SK-N-SH treated with all-trans-retinoic acid at 6 μM for 48 hours (cell line): ENCODE results near the gene COL6A2.

Experiments used
- ATAC-seq: fragments of 200-7000 bp; cut with Tn5 transposase; 3 replicates; pipeline ENCODE4 v1.9.1; 2020; ENCODE audit warnings: mild to moderate bottlenecking, moderate library complexity
- ARNTL ChIP-seq: fragments of 450-650 bp; formaldehyde crosslinking; IDR thresholded peaks from 2 replicates; pipeline ENCODE4 v1.5.0; 2020; ENCODE audit warnings: low read depth, mild to moderate bottlenecking, moderate library complexity, borderline replicate concordance
- BACH2 ChIP-seq: fragments of 250-450 bp; sonication (Bioruptor Pico); IDR thresholded peaks from 2 replicates; pipeline ENCODE4 v1.9.0; 2021; ENCODE audit warnings: mild to moderate bottlenecking, borderline replicate concordance
- CREB5 ChIP-seq: fragments of 250-450 bp; sonication (Bioruptor Pico); IDR thresholded peaks from 2 replicates; pipeline ENCODE4 v1.5.1; 2020; ENCODE audit warnings: low read depth, mild to moderate bottlenecking, moderate library complexity
- CSDC2 ChIP-seq: fragments of 250-450 bp; sonication (Bioruptor Pico); IDR thresholded peaks from 2 replicates; pipeline ENCODE4 v1.5.0; 2020; ENCODE audit warnings: mild to moderate bottlenecking, moderate library complexity
- CSRNP3 ChIP-seq: fragments of 250-450 bp; sonication (Bioruptor Pico); IDR thresholded peaks from 2 replicates; pipeline ENCODE4 v1.5.1; 2021; ENCODE audit warnings: mild to moderate bottlenecking, moderate library complexity
- ESRRG ChIP-seq: fragments of 250-450 bp; sonication (Bioruptor Pico); IDR thresholded peaks from 2 replicates; pipeline ENCODE4 v1.6.1; 2021; ENCODE audit warnings: mild to moderate bottlenecking
- GLIS3 ChIP-seq: fragments of 250-450 bp; sonication (Bioruptor Pico); IDR thresholded peaks from 2 replicates; pipeline ENCODE4 v1.5.0; 2020; ENCODE audit warnings: mild to moderate bottlenecking, moderate library complexity
- ISL1 ChIP-seq: fragments of 250-450 bp; sonication (Bioruptor Pico); IDR thresholded peaks from 2 replicates; pipeline ENCODE4 v2.1.2; 2022; ENCODE audit warnings: mild to moderate bottlenecking, moderate library complexity
- OSR1 ChIP-seq: fragments of 250-450 bp; sonication (Bioruptor Pico); IDR thresholded peaks from 2 replicates; pipeline ENCODE4 v1.8.0; 2022; ENCODE audit warnings: moderate library complexity, mild to moderate bottlenecking, inconsistent platforms
- PPARA ChIP-seq: fragments of 250-450 bp; sonication (Bioruptor Pico); IDR thresholded peaks from 2 replicates; pipeline ENCODE4 v1.5.0; 2020; ENCODE audit warnings: mild to moderate bottlenecking, borderline replicate concordance
- RARB ChIP-seq: fragments of 250-450 bp; sonication (Bioruptor Pico); IDR thresholded peaks from 2 replicates; pipeline ENCODE4 v1.8.0; 2021; ENCODE audit warnings: mild to moderate bottlenecking, moderate library complexity
- SNAI2 ChIP-seq: fragments of 250-450 bp; sonication (Bioruptor Pico); IDR thresholded peaks from 2 replicates; pipeline ENCODE4 v1.5.0; 2020; ENCODE audit warnings: mild to moderate bottlenecking, moderate library complexity
- TCF4 ChIP-seq: fragments of 250-450 bp; sonication (Bioruptor Pico); IDR thresholded peaks from 2 replicates; pipeline ENCODE4 v1.8.0; 2021; ENCODE audit warnings: mild to moderate bottlenecking, moderate library complexity, borderline replicate concordance
- TOX ChIP-seq: fragments of 250-450 bp; sonication (Bioruptor Pico); IDR thresholded peaks from 2 replicates; pipeline ENCODE4 v1.8.0; 2021; ENCODE audit warnings: mild to moderate bottlenecking, moderate library complexity, borderline replicate concordance
- ZC3H10 ChIP-seq: fragments of 250-450 bp; sonication (Bioruptor Pico); IDR thresholded peaks from 2 replicates; pipeline ENCODE4 v1.5.1; 2021; ENCODE audit warnings: mild to moderate bottlenecking, moderate library complexity
- ZFP3 ChIP-seq: fragments of 250-450 bp; sonication (Bioruptor Pico); IDR thresholded peaks from 2 replicates; pipeline ENCODE4 v1.5.0; 2020; ENCODE audit warnings: mild to moderate bottlenecking, moderate library complexity
- ZFP30 ChIP-seq: fragments of 450-650 bp; formaldehyde crosslinking; IDR thresholded peaks from 2 replicates; pipeline ENCODE4 v1.5.0; 2022; ENCODE audit warnings: mild to moderate bottlenecking, moderate library complexity
- ZNF565 ChIP-seq: fragments of 450-650 bp; formaldehyde crosslinking; conservative IDR thresholded peaks from 2 replicates; pipeline ENCODE4 v1.5.0; 2020; ENCODE audit warnings: low read depth, mild to moderate bottlenecking, moderate library complexity
- ZNF70 ChIP-seq: fragments of 450-650 bp; formaldehyde crosslinking; IDR thresholded peaks from 2 replicates; pipeline ENCODE4 v1.5.0; 2020; ENCODE audit warnings: mild to moderate bottlenecking, moderate library complexity
- ZNF8 ChIP-seq: fragments of 450-650 bp; formaldehyde crosslinking; IDR thresholded peaks from 2 replicates; pipeline ENCODE4 v1.5.0; 2020; ENCODE audit warnings: mild to moderate bottlenecking, moderate library complexity
- TF ChIP-seq, protein P1 (sequence below): fragments of 250-450 bp; sonication (Bioruptor Pico); IDR thresholded peaks from 2 replicates; pipeline ENCODE4 v1.8.0; 2020; ENCODE audit warnings: mild to moderate bottlenecking, moderate library complexity, borderline replicate concordance
- TF ChIP-seq, protein P2 (sequence below): fragments of 250-450 bp; sonication (Bioruptor Pico); IDR thresholded peaks from 2 replicates; pipeline ENCODE4 v1.8.0; 2021; ENCODE audit warnings: low read depth, mild to moderate bottlenecking, moderate library complexity, borderline replicate concordance
- TF ChIP-seq, protein P3 (sequence below): fragments of 250-450 bp; sonication (Bioruptor Pico); IDR thresholded peaks from 2 replicates; pipeline ENCODE4 v1.5.0; 2020; ENCODE audit warnings: mild to moderate bottlenecking, moderate library complexity

COL6A2 gene

DNA sequence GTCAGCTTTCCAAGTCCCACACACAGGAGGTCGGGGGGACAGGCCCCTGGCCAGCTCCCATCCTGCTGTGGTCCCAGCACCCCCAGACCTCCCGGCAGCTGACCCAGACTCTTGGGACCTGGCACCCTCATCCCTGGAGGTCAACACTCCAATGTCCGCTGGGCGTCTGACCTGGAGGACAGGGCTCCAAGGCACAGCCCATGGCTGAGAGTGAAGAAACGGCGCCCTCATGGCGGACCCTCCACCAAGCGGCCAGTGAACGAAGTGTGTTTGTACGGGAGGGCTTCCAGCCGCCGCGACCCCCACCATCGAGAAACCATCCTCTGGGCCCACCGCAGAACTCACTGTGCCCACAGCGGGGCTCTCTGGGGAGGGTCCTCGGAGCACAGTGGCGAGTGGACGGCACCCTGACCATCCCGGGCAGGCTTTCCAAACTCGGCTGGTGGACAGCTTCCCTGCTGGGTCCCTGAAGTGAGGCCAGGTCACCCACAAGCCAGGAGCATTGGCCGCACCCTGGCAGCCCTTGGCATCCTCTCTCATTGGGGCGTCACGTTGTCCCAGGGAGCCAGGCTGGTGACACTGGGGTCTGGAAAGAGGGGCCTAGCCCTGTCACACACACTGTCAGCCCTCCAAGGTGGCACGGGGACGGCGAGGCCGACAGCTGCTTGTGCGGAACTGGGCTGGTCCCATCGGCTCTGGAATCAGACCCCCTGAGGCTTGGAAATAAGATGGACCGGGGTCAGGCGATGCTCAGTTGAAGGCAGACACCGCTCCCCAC, 47.8 kb upstream of the COL6A2 start:
- no peak for ATAC-seq
- TF ChIP-seq ESRRG (CRISPR knock-in tag) (no peak), ISL1 (CRISPR knock-in tag) (no peak), TCF4 (CRISPR knock-in tag) (no peak), CSRNP3 (CRISPR knock-in tag) (no peak), ZC3H10 (no peak), ZFP3 (CRISPR knock-in tag) (no peak), PPARA (CRISPR knock-in tag) (no peak), ZNF565 (CRISPR knock-in tag) (no peak), CSDC2 (CRISPR knock-in tag) (no peak), CREB5 (CRISPR knock-in tag) (no peak), GLIS3 (CRISPR knock-in tag) (no peak)
- TF ChIP-seq, protein P1, sequence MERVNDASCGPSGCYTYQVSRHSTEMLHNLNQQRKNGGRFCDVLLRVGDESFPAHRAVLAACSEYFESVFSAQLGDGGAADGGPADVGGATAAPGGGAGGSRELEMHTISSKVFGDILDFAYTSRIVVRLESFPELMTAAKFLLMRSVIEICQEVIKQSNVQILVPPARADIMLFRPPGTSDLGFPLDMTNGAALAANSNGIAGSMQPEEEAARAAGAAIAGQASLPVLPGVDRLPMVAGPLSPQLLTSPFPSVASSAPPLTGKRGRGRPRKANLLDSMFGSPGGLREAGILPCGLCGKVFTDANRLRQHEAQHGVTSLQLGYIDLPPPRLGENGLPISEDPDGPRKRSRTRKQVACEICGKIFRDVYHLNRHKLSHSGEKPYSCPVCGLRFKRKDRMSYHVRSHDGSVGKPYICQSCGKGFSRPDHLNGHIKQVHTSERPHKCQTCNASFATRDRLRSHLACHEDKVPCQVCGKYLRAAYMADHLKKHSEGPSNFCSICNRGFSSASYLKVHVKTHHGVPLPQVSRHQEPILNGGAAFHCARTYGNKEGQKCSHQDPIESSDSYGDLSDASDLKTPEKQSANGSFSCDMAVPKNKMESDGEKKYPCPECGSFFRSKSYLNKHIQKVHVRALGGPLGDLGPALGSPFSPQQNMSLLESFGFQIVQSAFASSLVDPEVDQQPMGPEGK (CRISPR knock-in tag) = no peak

DNA sequence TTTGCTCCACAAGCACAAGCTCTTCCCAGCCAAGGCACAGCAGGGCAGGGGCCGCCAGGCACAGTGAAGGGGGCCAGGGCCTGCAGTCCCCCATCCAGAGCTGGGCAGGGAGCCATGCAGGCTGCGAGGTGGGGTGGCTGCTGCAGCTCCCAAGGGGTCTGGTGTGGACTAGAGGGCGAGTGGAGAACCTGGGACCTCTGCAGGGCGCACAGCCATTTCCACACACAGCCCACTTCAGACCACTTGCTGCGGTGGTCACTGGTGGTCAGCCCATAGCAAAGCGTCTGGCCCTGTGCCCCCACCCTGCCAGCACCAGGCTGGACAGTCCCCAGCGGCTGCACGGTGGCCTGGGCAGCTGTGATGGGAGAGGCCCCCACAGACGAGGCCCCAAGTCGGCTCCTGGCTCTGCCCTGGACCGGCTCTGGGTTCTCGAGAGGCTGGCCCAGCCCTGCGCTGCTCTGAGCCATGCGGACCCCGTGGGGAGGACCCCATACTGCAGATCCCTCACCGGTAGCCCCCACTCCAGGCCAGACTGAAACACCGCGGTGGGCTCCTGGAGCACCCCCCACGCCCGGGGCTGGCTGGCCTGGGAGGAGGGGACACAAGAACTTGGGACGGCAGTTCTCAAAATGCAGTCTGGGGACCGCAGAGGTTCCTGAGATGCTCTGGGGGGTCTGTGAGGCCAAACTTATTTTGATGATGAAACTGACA, 47.1 kb upstream of the COL6A2 start:
- no peak for TF ChIP-seq ZNF70 (CRISPR knock-in tag)
- TF ChIP-seq, protein P1 (CRISPR knock-in tag) = no peak
- TF ChIP-seq GLIS3 (CRISPR knock-in tag) = no peak
- TF ChIP-seq CSDC2 (CRISPR knock-in tag) = no peak
- no peak for TF ChIP-seq PPARA (CRISPR knock-in tag)
- TF ChIP-seq OSR1 (CRISPR knock-in tag) = no peak
- TF ChIP-seq CSRNP3 (CRISPR knock-in tag) = no peak
- no peak for TF ChIP-seq SNAI2
- no peak for TF ChIP-seq ISL1 (CRISPR knock-in tag)
- TF ChIP-seq ZNF8 (CRISPR knock-in tag) = no peak
- no peak for TF ChIP-seq BACH2 (CRISPR knock-in tag)
- no peak for TF ChIP-seq ARNTL (CRISPR knock-in tag)
- TF ChIP-seq TOX (CRISPR knock-in tag) = no peak
- TF ChIP-seq ZFP3 (CRISPR knock-in tag) = no peak
- TF ChIP-seq RARB = no peak
- TF ChIP-seq, protein P2, sequence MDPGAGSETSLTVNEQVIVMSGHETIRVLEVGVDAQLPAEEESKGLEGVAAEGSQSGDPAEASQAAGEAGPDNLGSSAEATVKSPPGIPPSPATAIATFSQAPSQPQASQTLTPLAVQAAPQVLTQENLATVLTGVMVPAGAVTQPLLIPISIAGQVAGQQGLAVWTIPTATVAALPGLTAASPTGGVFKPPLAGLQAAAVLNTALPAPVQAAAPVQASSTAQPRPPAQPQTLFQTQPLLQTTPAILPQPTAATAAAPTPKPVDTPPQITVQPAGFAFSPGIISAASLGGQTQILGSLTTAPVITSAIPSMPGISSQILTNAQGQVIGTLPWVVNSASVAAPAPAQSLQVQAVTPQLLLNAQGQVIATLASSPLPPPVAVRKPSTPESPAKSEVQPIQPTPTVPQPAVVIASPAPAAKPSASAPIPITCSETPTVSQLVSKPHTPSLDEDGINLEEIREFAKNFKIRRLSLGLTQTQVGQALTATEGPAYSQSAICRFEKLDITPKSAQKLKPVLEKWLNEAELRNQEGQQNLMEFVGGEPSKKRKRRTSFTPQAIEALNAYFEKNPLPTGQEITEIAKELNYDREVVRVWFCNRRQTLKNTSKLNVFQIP = no peak
- TF ChIP-seq ZNF565 (CRISPR knock-in tag) = no peak
- TF ChIP-seq, protein P3, sequence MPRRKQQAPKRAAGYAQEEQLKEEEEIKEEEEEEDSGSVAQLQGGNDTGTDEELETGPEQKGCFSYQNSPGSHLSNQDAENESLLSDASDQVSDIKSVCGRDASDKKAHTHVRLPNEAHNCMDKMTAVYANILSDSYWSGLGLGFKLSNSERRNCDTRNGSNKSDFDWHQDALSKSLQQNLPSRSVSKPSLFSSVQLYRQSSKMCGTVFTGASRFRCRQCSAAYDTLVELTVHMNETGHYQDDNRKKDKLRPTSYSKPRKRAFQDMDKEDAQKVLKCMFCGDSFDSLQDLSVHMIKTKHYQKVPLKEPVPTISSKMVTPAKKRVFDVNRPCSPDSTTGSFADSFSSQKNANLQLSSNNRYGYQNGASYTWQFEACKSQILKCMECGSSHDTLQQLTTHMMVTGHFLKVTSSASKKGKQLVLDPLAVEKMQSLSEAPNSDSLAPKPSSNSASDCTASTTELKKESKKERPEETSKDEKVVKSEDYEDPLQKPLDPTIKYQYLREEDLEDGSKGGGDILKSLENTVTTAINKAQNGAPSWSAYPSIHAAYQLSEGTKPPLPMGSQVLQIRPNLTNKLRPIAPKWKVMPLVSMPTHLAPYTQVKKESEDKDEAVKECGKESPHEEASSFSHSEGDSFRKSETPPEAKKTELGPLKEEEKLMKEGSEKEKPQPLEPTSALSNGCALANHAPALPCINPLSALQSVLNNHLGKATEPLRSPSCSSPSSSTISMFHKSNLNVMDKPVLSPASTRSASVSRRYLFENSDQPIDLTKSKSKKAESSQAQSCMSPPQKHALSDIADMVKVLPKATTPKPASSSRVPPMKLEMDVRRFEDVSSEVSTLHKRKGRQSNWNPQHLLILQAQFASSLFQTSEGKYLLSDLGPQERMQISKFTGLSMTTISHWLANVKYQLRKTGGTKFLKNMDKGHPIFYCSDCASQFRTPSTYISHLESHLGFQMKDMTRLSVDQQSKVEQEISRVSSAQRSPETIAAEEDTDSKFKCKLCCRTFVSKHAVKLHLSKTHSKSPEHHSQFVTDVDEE (CRISPR knock-in tag) = no peak
- TF ChIP-seq ZFP30 = no peak
- TF ChIP-seq ZC3H10 = no peak
- no peak for ATAC-seq
